A673 (cell line): ENCODE measurements around the gene LAMA2. TPM values are rescaled to one million over a fixed set of nuclear protein-coding genes. Genes with fewer than 3 reads are reported as not detected.

Experiments
- BruUV-seq: library from RNA; stranded (reverse); fragments of 400-500 nt; replicated peaks from 2 replicates; lab custom pipeline; 2021; lab: Mats Ljungman, UMichigan
- CTCF ChIA-PET: fragments of 300-600 bp; sonication (Branson Sonifier 250); formaldehyde crosslinking; loops from one replicate; lab custom pipeline; 2022; ENCODE audit warnings: antibody characterized with exemption; lab: Charles Lee
- POLR2A ChIA-PET: fragments of 300-600 bp; sonication (Branson Sonifier 250); formaldehyde crosslinking; loops from one replicate; lab custom pipeline; 2022; ENCODE audit warnings: antibody characterized with exemption; ENCODE audit not compliant: low non-redundant PET; lab: Charles Lee
- DNase-seq: peaks from one replicate; pipeline ENCODE4 v3.0.0-alpha.2; 2015; ENCODE audit warnings: low spot score
- H3K27ac ChIP-seq: fragments of 200-600 bp; sonication (generic); 2 replicates; pipeline ENCODE4 v1.5.1; 2016; ENCODE audit warnings: mixed run types, low read depth, mild to moderate bottlenecking, mixed read lengths, antibody characterized with exemption, low read length; ENCODE audit not compliant: poor library complexity, severe bottlenecking
- H3K27me3 ChIP-seq: fragments of 200-600 bp; sonication (generic); replicated peaks from 2 replicates; pipeline ENCODE4 v1.6.1; 2017; ENCODE audit warnings: mixed run types, low read depth, mild to moderate bottlenecking, mixed read lengths, antibody characterized with exemption, low read length; ENCODE audit not compliant: insufficient read depth, poor library complexity
- H3K36me3 ChIP-seq: fragments of 200-600 bp; sonication (generic); 2 replicates; pipeline ENCODE4 v1.6.1; 2016; ENCODE audit warnings: mixed run types, mild to moderate bottlenecking, mixed read lengths, antibody characterized with exemption, low read length; ENCODE audit not compliant: insufficient read depth, poor library complexity, severe bottlenecking
- H3K4me1 ChIP-seq: fragments of 200-600 bp; sonication (generic); 2 replicates; pipeline ENCODE4 v1.6.1; 2017; ENCODE audit warnings: mixed run types, mild to moderate bottlenecking, mixed read lengths, antibody characterized with exemption, low read length; ENCODE audit not compliant: insufficient read depth, poor library complexity, severe bottlenecking
- H3K4me3 ChIP-seq: fragments of 200-600 bp; sonication (generic); 2 replicates; pipeline ENCODE4 v1.5.1; 2016; ENCODE audit warnings: low read depth, mixed run types, mild to moderate bottlenecking, mixed read lengths, low read length; ENCODE audit not compliant: poor library complexity, severe bottlenecking
- H3K9me3 ChIP-seq: fragments of 200-600 bp; sonication (generic); 2 replicates; pipeline ENCODE4 v1.6.1; 2016; ENCODE audit warnings: mixed run types, low read depth, mild to moderate bottlenecking, mixed read lengths, antibody characterized with exemption, low read length; ENCODE audit not compliant: poor library complexity, severe bottlenecking
- CTCF ChIP-seq: fragments of 300-800, 200-600 bp; sonication (generic); conservative IDR thresholded peaks from 2 replicates; pipeline ENCODE4 v1.5.1; 2017; ENCODE audit warnings: low read depth, mild to moderate bottlenecking, antibody characterized with exemption, low read length, moderate library complexity, mixed read lengths
- EZH2 ChIP-seq: fragments of 200-600 bp; sonication (generic); IDR thresholded peaks from 2 replicates; pipeline ENCODE4 v1.6.1; 2017; ENCODE audit warnings: borderline replicate concordance, low read depth, mild to moderate bottlenecking, mixed read lengths, antibody characterized with exemption, low read length; ENCODE audit not compliant: poor library complexity, severe bottlenecking
- intact Hi-C: fragments of 100-400 bp; cut with micrococcal nuclease; formaldehyde crosslinking; loops from one replicate; pipeline ENCODE4 v1.10.0; 2022; ENCODE audit not compliant: unreplicated experiment
- total RNA-seq: library from RNA; stranded (reverse); gene quantifications from 2 replicates; pipeline ENCODE4 v1.2.3, GENCODE V29; 2021

The LAMA2 gene
- total RNA-seq, 1 experiment from 2014 or later: 2.2 TPM

DNA sequence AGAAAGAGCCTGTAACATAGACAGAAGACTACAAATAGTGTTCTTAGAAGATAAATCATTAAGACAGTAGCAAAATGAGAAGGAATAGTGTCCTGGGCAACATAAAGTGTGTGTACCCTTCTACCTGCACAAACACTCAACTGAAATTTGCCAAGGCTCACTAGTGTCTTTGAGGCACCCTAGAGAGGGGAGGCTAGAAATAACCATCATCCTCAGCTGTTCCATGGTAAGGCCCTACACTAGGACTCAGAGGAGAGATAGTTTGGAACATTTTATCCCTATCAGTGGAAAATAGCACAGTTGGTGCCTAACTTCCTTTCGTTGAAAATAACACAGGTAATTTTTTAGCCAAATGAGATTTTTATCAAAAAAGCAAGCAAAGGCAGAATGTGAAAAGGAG, 230.7 kb downstream of the LAMA2 start:
- Histone ChIP-seq H3K27ac (no peak overlapping the region), H3K4me1 (peaks cover 19% of the 10 kb centered on the region), H3K36me3 (no peaks in the 10 kb centered on the region), H3K4me3 (no peak overlapping the region), H3K27me3 (no peaks in the 10 kb centered on the region), H3K9me3 (no peaks in the 10 kb centered on the region)
- intact Hi-C loops: no loop called here
- ChIA-PET POLR2A (no interaction called here), CTCF (no interaction called here)
- BruUV-seq: no TSS peak
- no peak for DNase-seq
- TF ChIP-seq EZH2 (no peak), CTCF (no peak)

GRCh38 chr6:129114636-129115391, 231.9 kb downstream of the LAMA2 start:
- no peaks in the 10 kb centered on the region for H3K27me3 ChIP-seq
- BruUV-seq: no TSS peak
- peaks cover 19% of the 10 kb centered on the region for H3K4me1 ChIP-seq
- peak overlapping the region; percentile 3 for H3K27ac ChIP-seq
- no peak for DNase-seq
- H3K36me3 ChIP-seq: no peaks in the 10 kb centered on the region
- intact Hi-C loops: no loop called here
- H3K9me3 ChIP-seq: no peaks in the 10 kb centered on the region
- H3K4me3 ChIP-seq: no peak overlapping the region
- ChIA-PET POLR2A (no interaction called here), CTCF (no interaction called here)
- no peak for TF ChIP-seq CTCF
- no peak for TF ChIP-seq EZH2

- intact Hi-C loops: no loop called here
- POLR2A ChIA-PET: no interaction called here
- H3K9me3 ChIP-seq: no peaks in the 10 kb centered on the region
- peaks cover 20% of the 10 kb centered on the region for H3K4me1 ChIP-seq
- TF ChIP-seq EZH2: no peak
- no peak for TF ChIP-seq CTCF
- peak overlapping the region; percentile 3 for H3K27ac ChIP-seq
- H3K4me3 ChIP-seq: no peak overlapping the region
- CTCF ChIA-PET: no interaction called here
- BruUV-seq: no TSS peak
- no peaks in the 10 kb centered on the region for H3K36me3 ChIP-seq
- H3K27me3 ChIP-seq: no peaks in the 10 kb centered on the region
- peak; percentile 24 for DNase-seq
Measured at GRCh38 chr6:129115471-129115870, 232.5 kb downstream of the LAMA2 start.
